IMR-90 (cell line): ENCODE measurements around the gene SEMA4A. TPM values are rescaled to one million over a fixed set of nuclear protein-coding genes. Genes with fewer than 3 reads are reported as not detected.

ENCODE experiments used
- ATAC-seq: fragments of 200-7000 bp; cut with Tn5 transposase; 2 replicates; pipeline ENCODE4 v1.9.1; 2020; ENCODE audit warnings: low read depth, mild to moderate bottlenecking, moderate library complexity
- BruUV-seq: library from RNA; stranded (reverse); fragments of 400-500 nt; replicated peaks from 2 replicates; lab custom pipeline; 2021; lab: Mats Ljungman, UMichigan
- CTCF ChIA-PET: fragments of 300-600 bp; formaldehyde crosslinking; extraction: SDS; loops from one replicate; lab custom pipeline; 2021; ENCODE audit warnings: antibody characterized with exemption; lab: Yijun Ruan, JAX
- POLR2A ChIA-PET: fragments of 300-600 bp; sonication (Branson Sonifier 250); formaldehyde crosslinking; loops from one replicate; lab custom pipeline; 2022; ENCODE audit warnings: antibody characterized with exemption; ENCODE audit not compliant: unreplicated experiment; lab: Charles Lee
- DNase-seq: peaks from one replicate; pipeline ENCODE4 v3.0.0; 2013
- H2AFZ ChIP-seq: replicated peaks from 2 replicates; pipeline ENCODE3; 2013; ENCODE audit warnings: low read length, mild to moderate bottlenecking; ENCODE audit not compliant: poor library complexity
- H2AK5ac ChIP-seq: 2 replicates; pipeline ENCODE4 v1.6.1; 2013; ENCODE audit warnings: low read depth, low read length, inconsistent platforms
- H2AK9ac ChIP-seq: replicated peaks from 2 replicates; pipeline ENCODE3; 2013; ENCODE audit warnings: mild to moderate bottlenecking, low read depth, low read length, moderate library complexity; ENCODE audit not compliant: poor library complexity
- H2BK120ac ChIP-seq: 2 replicates; pipeline ENCODE4 v1.6.1; 2013; ENCODE audit warnings: low read depth, low read length, inconsistent platforms
- H2BK15ac ChIP-seq: 3 replicates; pipeline ENCODE4 v1.6.1; 2013; ENCODE audit warnings: low read depth, low read length, inconsistent platforms
- H2BK20ac ChIP-seq: 2 replicates; pipeline ENCODE4 v1.6.1; 2013; ENCODE audit warnings: low read depth, mild to moderate bottlenecking, inconsistent platforms, low read length, moderate library complexity
- H2BK5ac ChIP-seq: 2 replicates; pipeline ENCODE4 v1.6.1; 2013; ENCODE audit warnings: mild to moderate bottlenecking, low read depth, low read length, inconsistent platforms; ENCODE audit not compliant: poor library complexity, severe bottlenecking
- H3K14ac ChIP-seq: replicated peaks from 2 replicates; pipeline ENCODE4 v1.6.1; 2013; ENCODE audit warnings: low read depth, low read length, inconsistent platforms
- H3K18ac ChIP-seq: 2 replicates; pipeline ENCODE4 v1.6.1; 2013; ENCODE audit warnings: low read depth, low read length, control low read depth
- H3K23ac ChIP-seq: 2 replicates; pipeline ENCODE4 v1.6.1; 2013; ENCODE audit warnings: low read depth, low read length, inconsistent platforms
- H3K27ac ChIP-seq: 2 replicates; pipeline ENCODE4 v1.5.1; 2013; ENCODE audit warnings: mild to moderate bottlenecking, control low read depth, low read length; ENCODE audit not compliant: insufficient read depth
- H3K27me3 ChIP-seq: 2 replicates; pipeline ENCODE4 v1.6.1; 2013; ENCODE audit warnings: low read length; ENCODE audit not compliant: control insufficient read depth, insufficient read depth
- H3K36me3 ChIP-seq: 2 replicates; pipeline ENCODE4 v1.6.1; 2013; ENCODE audit warnings: low read length, mixed read lengths; ENCODE audit not compliant: control insufficient read depth, insufficient read depth
- H3K4ac ChIP-seq: 2 replicates; pipeline ENCODE4 v1.6.1; 2013; ENCODE audit warnings: low read depth, low read length, inconsistent platforms
- H3K4me1 ChIP-seq: 2 replicates; pipeline ENCODE4 v1.6.1; 2013; ENCODE audit warnings: low read length, mixed read lengths; ENCODE audit not compliant: control insufficient read depth, insufficient read depth
- H3K4me2 ChIP-seq: 2 replicates; pipeline ENCODE4 v1.6.1; 2013; ENCODE audit warnings: low read depth, mild to moderate bottlenecking, control low read depth, low read length, moderate library complexity
- H3K4me3 ChIP-seq: 2 replicates; pipeline ENCODE4 v1.5.1; 2013; ENCODE audit warnings: low read depth, mild to moderate bottlenecking, control low read depth, low read length, moderate library complexity; ENCODE audit not compliant: insufficient read depth
- H3K56ac ChIP-seq: 2 replicates; pipeline ENCODE4 v1.6.1; 2013; ENCODE audit warnings: low read length, inconsistent platforms; ENCODE audit not compliant: insufficient read depth; ENCODE audit errors: extremely low read depth
- H3K79me1 ChIP-seq, 2 experiments: 2 replicates each; pipeline ENCODE4 v1.6.1; 2013; ENCODE audit warnings: low read length in 2 of 2, inconsistent platforms in 1 of 2, low read depth in 1 of 2
- H3K9ac ChIP-seq: 2 replicates; pipeline ENCODE4 v1.6.1; 2013; ENCODE audit warnings: low read depth, low read length, control low read depth
- H3K9me1 ChIP-seq: 2 replicates; pipeline ENCODE4 v1.6.1; 2013; ENCODE audit warnings: low read length, inconsistent platforms; ENCODE audit not compliant: insufficient read depth
- H3K9me3 ChIP-seq: 2 replicates; pipeline ENCODE4 v1.6.1; 2013; ENCODE audit warnings: low read length; ENCODE audit not compliant: control insufficient read depth, insufficient read depth
- H4K20me1 ChIP-seq: 2 replicates; pipeline ENCODE4 v1.6.1; 2013; ENCODE audit warnings: low read length, inconsistent platforms; ENCODE audit not compliant: insufficient read depth
- H4K5ac ChIP-seq: 2 replicates; pipeline ENCODE4 v1.6.1; 2013; ENCODE audit warnings: mild to moderate bottlenecking, low read depth, low read length, control low read depth
- H4K8ac ChIP-seq, 2 experiments: 2 replicates each; pipeline ENCODE4 v1.6.1; 2013; ENCODE audit warnings: low read depth in 2 of 2, low read length in 2 of 2, control low read depth in 1 of 2, inconsistent platforms in 1 of 2
- H4K91ac ChIP-seq: 2 replicates; pipeline ENCODE4 v1.6.1; 2013; ENCODE audit warnings: low read depth, low read length, inconsistent platforms; ENCODE audit not compliant: insufficient read depth
- FOS ChIP-seq: fragments of 150-350 bp; IDR thresholded peaks from 2 replicates; pipeline ENCODE4 v1.6.1; 2016; ENCODE audit warnings: low read depth, low read length
- MAZ ChIP-seq: IDR thresholded peaks from 2 replicates; pipeline ENCODE4 v1.6.1; 2012; ENCODE audit warnings: low read depth, mild to moderate bottlenecking, low read length, improper control_type of control experiment, moderate library complexity, borderline replicate concordance
- WGBS, 2 experiments: methylation state at CpG; one replicate each; pipeline versions ENCODE4 v1.1.5 to v1.1.7; 2013; ENCODE audit warnings: missing lambda C conversion rate in 2 of 2; ENCODE audit not compliant: insufficient read length in 1 of 2; ENCODE audit errors: extremely low coverage in 2 of 2; 5-methylcytosine and 5-hydroxymethylcytosine counted together
- dilution Hi-C: fragments of 300-500 bp; cut with HindIII; formaldehyde crosslinking; loops from one replicate; pipeline ENCODE4 v1.14.3; 2018; ENCODE audit warnings: low sequenced_read_pairs; ENCODE audit not compliant: unreplicated experiment
- in situ Hi-C: fragments of 300-500 bp; cut with MboI; formaldehyde crosslinking; loops from 3 replicates; pipeline ENCODE4 v1.14.3; 2019; ENCODE audit warnings: low sequenced_read_pairs, inconsistent platforms, mixed read lengths
- intact Hi-C: fragments of 100-400 bp; cut with micrococcal nuclease; formaldehyde crosslinking; loops from 2 replicates; pipeline ENCODE4 v1.10.0; 2022
- polyA plus RNA-seq, 3 experiments: library from polyadenylated mRNA; depleted of rRNA; stranded (reverse); fragments of >200 nt; gene quantifications; 2 replicates each; pipeline ENCODE4 v1.2.3, GENCODE V29; 2012; ENCODE audit warnings: low replicate concordance in 1 of 3
- total RNA-seq: library from RNA; depleted of rRNA; stranded (reverse); fragments of >200 nt; gene quantifications from 2 replicates; pipeline ENCODE4 v1.2.3, GENCODE V29; 2012
- TF ChIP-seq, protein P1 (sequence below): fragments of 150-350 bp; IDR thresholded peaks from 2 replicates; pipeline ENCODE4 v1.6.1; 2017; ENCODE audit warnings: mild to moderate bottlenecking, antibody characterized with exemption, low read length, low read depth

Gene SEMA4A
- total and polyA plus RNA-seq, 2 of the 4 experiments (the other 2 are of a cell fraction): 0.18 to 0.86 TPM

- H3K27me3 ChIP-seq: peaks cover 14% of the 10 kb centered on the region; the same call in 1 of the 2 replicates
- peak overlapping the region; percentile 60 for H2AFZ ChIP-seq
- H3K9me3 ChIP-seq: no peaks in the 10 kb centered on the region
- H3K9ac ChIP-seq: peak overlapping the region; percentile 39; the same call in 1 of the 2 replicates
- no peaks in the 10 kb centered on the region for H3K36me3 ChIP-seq
- H4K8ac ChIP-seq: peak overlapping the region in 1 of 2 experiments; percentile 31; a peak in 1 of 4 replicates
- POLR2A ChIA-PET: no interaction called here
- H4K5ac ChIP-seq: peak overlapping the region; percentile 14; the same call in 1 of the 2 replicates
- no peak overlapping the region; the same call in 1 of the 2 replicates for H3K18ac ChIP-seq
- 0 out of 2 replicates have a peak, but pooled peaks cover 8% of the 10 kb centered on the region for H3K9me1 ChIP-seq
- H2BK5ac ChIP-seq: no peak overlapping the region
- dilution Hi-C loops (no loop called here), intact Hi-C loops (loop anchor here (1.0 to 2.0 kb wide), 3 partner anchors 46 to 172 kb away; no protein-coding TSS in a partner anchor), in situ Hi-C loops (loop anchor here (5.0 kb wide), 1 partner anchor 80 kb away; no protein-coding TSS in a partner anchor)
- peak overlapping the region; percentile 13; the same call in 1 of the 2 replicates for H2BK120ac ChIP-seq
- ATAC-seq (peak; percentile 1), DNase-seq (no peak)
- H2AK5ac ChIP-seq: no peak overlapping the region
- H3K27ac ChIP-seq: no peak overlapping the region
- no peak overlapping the region for H3K4me3 ChIP-seq
- H3K23ac ChIP-seq: no peak overlapping the region
- no peak overlapping the region; the same call in 1 of the 2 replicates for H3K14ac ChIP-seq
- H2AK9ac ChIP-seq: peak overlapping the region; percentile 75
- no peak overlapping the region; the same call in 1 of the 2 replicates for H3K4me2 ChIP-seq
- peak overlapping the region; percentile 31; the same call in 1 of the 2 replicates for H3K4ac ChIP-seq
- no peak overlapping the region for H2BK15ac ChIP-seq
- peaks cover 0 to 4% of the 10 kb centered on the region in 2 experiments; a peak in 1 of 4 replicates for H3K79me1 ChIP-seq
- no peak overlapping the region for H3K56ac ChIP-seq
- BruUV-seq: no TSS peak
- peaks cover 11% of the 10 kb centered on the region; the same call in 1 of the 2 replicates for H3K4me1 ChIP-seq
- TF ChIP-seq, protein P1, sequence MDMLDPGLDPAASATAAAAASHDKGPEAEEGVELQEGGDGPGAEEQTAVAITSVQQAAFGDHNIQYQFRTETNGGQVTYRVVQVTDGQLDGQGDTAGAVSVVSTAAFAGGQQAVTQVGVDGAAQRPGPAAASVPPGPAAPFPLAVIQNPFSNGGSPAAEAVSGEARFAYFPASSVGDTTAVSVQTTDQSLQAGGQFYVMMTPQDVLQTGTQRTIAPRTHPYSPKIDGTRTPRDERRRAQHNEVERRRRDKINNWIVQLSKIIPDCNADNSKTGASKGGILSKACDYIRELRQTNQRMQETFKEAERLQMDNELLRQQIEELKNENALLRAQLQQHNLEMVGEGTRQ: no peak
- TF ChIP-seq MAZ (no peak), FOS (no peak)
- 67% methylated on average over 1 of the region's 9 CpGs; no CpG with 5 or more reads in 1 of the 2 experiments for WGBS, 2 experiments
- CTCF ChIA-PET: interaction anchor here (0.7 kb wide), 2 partner anchors 78 to 86 kb away, joined by 3 to 6 read pairs; no protein-coding TSS in a partner anchor
- H4K20me1 ChIP-seq: peaks cover 11% of the 10 kb centered on the region
- H4K91ac ChIP-seq: no peak overlapping the region
- no peak overlapping the region for H2BK20ac ChIP-seq
Observed at GRCh38 chr1:156146769-156147405, 6.5 kb upstream of the SEMA4A start.
